Right forelimb (tissue), 1 donor: ENCODE measurements around the gene PITPNM3.
"Not testable (repeated sequence)": the region's sequence is repeated elsewhere in the genome, so short reads cannot be mapped to it uniquely, and the experiment has no call there.

ENCODE experiments used
- DNase-seq: peaks from one replicate; pipeline ENCODE4 v3.0.0-alpha.2; 2018

Gene PITPNM3

DNA sequence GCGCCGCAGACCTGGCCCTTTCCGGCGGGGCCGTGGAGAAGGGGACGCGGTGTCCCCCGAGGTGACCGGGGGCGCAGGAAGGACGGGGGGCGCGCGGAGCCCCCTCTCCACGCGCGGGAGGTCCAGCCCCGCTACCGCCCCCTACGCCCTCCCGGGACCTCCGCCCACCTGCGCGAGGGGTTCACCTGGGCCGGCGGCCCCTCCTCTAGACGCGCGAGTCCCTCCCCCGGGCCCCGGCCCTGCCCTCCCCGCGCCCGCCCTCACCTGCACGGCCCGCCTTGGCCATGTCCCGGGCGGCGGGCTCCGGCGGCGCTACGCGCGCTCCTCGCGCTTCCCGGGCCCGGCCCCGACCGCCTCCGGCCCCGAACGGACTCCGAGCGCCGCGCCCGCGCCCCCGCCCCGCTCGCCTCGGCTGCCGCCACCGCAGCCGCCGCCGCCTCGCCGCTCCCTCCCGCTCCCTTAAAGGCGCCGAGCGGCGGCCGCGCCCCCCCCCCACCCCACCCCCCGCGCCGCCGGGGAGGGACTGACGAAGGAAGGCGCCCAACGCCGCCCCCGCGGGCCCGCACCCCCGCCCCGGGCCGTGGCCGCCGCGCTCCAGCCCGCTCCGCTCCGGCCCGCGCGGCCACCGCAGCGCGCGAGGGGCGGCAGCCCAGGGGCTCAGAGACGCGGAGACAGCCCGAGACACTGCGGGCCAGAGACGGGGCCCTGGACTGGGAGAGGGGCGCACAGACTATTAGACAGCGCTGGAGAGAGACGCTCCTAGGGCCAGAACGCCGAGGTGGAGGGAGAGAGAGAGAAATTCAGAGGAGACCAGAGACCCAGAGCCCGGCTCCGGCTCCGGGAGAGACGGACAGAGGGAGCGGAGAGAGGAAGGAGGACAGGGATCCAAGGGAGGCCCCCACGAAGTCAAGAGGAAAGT is at the start of gene PITPNM3:
TSS of gene PITPNM3 (minus strand) at position 435 of the 919 bp plus-strand sequence. CDS start at position 286, 149 bp downstream.
- DNase-seq = no peak

DNA sequence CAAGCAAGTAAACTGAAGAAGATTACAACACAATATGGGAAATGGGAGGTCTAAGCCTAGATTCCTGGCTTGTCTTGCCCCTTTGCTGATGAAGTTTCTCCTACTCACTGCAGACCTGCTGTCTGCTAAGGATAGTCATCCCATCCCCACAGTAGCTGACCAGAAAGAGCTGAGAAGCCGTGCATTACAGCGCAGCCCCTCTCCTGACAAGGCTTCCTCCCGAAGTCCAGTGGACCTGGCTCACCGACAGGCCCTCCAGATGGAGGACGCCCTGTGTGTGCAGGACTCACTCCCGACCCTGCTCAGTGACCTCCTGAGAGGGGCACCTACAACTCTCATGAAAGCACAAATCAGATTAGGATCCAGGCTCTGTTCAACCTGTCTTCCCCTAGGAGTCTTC is 48.8 kb upstream of the PITPNM3 start:
- no peak for DNase-seq

- DNase-seq = no peak
Measured at GRCh38 chr17:6603744-6604325, 47.5 kb upstream of the PITPNM3 start.

GRCh38 chr17:6602141-6602540 is 45.8 kb upstream of the PITPNM3 start:
- no peak for DNase-seq

GRCh38 chr17:6599364-6599763 is 43.0 kb upstream of the PITPNM3 start:
- DNase-seq = no peak

DNA sequence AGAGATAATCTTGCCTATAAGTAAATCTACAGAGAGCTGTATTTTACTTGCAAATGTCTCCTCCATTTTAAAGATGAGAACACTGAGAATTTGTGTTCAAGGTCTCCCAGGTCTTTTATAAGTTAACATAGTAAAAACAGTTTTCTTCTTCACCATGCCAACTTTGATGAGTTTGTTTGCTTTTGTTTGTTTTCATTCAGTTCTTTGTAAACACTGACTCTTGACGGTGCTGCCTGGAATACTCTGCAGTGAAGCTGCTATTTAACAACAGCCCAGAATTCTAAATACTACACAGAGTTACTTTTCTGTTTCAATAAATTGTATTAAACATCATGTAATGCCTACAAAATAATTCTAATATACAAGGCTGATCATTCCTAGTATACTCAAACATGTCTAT is 41.4 kb upstream of the PITPNM3 start:
- no peak for DNase-seq

DNA sequence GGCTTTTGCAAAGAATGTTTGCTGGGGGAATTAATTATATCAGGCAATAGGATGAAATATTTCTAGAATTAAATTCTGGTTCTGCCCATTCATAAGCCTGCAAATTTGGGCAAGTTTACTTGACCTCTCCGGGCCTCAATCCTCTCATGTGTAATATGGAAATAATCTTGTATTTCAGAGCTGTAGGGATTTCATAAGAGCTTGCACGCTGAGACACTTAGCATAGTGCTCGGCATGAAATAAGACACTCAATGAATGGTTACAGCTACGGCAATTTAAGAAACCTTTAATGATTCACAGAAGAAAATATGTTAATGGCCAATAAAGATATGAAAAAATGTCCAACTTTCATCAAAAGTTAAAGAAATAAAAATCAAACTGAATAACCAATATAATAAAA is 40.6 kb upstream of the PITPNM3 start:
- no peak for DNase-seq

- DNase-seq = no peak
Measured at GRCh38 chr17:6596511-6596910, 40.2 kb upstream of the PITPNM3 start.

DNA sequence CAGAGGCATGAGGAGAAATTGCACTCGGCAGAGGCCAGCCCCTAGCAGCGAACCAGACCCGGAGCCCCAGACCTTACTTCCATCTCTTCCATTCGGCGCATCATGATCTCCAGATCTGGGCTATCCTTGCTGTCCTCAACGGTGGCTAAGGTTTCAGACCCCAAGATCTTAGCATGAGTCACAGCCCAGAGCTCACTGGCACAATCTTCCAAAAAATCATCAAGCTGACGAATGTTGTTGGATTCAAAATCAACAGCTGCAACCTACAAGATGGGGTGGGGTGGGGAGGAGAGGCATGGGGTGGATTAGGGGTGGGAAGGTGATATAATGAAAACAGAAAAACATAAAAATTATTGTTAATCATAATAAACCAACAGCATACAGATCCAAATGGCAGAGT is 39.7 kb upstream of the PITPNM3 start:
- DNase-seq = no peak

- not testable (repeated sequence) for DNase-seq
Measured at GRCh38 chr17:6593371-6593770, 37.0 kb upstream of the PITPNM3 start.

DNA sequence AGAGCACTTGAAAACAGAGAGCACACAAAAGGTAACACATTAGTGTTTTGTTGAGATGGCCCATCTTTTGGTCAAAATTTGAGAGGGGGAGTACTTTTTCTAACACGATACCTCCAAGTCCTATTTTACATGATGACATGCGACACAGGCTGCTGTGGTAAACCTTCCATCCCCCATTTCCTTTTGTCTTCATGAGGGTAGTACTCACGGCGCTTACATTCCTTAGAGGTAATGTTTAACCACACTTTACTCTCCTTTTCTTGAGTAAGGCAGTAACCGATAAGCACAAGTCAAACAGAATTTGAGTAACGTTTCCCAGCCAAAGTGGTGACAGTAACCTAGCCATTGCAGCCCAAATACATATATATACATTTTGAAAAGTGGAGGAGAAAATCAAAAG is 35.8 kb upstream of the PITPNM3 start:
- DNase-seq = no peak

GRCh38 chr17:6591599-6592158 is 35.3 kb upstream of the PITPNM3 start:
- no peak for DNase-seq

DNA sequence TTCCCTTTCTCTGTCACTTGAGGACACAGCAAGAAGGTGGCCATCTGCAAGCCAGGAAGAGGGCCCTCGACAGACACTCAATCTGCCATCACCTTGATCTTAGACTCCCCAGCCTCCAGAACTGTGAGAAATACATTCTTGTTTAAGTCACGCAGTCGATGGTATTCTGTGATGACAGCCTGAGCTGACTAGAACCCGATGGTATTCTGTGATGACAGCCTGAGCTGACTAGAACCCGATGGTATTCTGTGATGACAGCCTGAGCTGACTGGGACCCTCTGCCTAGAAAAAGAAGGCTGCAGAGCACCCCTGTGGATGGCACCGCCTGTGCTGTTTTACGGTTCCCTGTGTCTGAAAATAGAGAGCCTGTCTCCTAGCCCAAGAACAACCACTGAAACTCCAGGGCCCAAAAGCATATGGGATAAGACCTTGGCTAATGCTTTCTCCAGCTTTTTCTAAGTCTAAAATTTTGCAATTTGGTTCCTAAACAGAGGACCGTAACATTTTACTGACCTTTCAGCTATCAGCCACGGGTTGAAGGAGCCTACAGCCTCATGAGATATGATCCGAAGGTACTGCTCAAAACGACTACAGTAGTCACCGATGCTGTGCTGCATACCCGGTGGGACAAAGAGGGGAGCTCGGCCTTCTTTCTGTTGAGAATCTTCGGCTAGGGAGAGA is 33.1 kb upstream of the PITPNM3 start:
- no peak for DNase-seq

GRCh38 chr17:6588165-6588564 is 31.8 kb upstream of the PITPNM3 start:
- no peak for DNase-seq

- no peak for DNase-seq
Measured at GRCh38 chr17:6587310-6587709, 31.0 kb upstream of the PITPNM3 start.

DNA sequence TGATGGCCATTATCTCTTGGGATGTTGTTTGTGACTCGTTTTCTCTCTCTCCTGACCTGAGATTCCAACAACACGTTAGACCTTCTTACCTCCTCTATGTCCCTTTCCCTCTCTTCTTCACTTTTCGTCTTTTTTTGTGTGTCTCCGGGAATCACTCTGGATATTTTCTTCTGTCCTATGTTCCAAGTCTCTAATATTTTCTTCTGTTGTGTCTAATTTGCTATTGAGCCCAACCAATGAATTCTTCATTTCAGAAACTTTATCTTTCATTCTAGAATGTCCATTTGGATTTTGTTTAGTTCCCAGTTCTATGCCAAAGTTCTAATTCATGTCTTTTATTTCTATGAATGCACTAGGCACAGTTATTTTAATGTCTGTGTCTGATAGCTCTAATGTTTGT is 27.1 kb upstream of the PITPNM3 start:
- DNase-seq = no peak

GRCh38 chr17:6580625-6581024 is 24.3 kb upstream of the PITPNM3 start:
- no peak for DNase-seq

DNA sequence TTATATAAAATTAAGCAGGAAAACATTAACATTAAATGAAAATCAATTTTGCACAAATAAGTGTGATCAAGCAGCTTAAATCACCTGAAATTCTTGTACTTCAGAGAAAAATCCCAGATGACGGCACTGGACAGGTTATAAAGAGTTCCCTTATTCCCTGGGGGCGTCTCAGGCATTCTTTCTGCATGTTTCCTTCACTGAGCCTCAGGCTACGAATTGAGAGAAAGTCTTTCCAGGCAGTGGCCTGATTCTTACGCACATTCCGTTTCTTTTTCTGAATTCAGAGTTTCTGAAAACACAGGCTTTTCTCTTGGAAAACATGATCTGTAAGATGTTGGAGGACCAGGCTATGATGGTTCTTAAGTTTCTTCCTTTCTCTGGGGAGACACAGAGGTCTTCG is 22.1 kb upstream of the PITPNM3 start:
- DNase-seq = no peak

- DNase-seq = no peak
Measured at GRCh38 chr17:6577686-6578263, 21.4 kb upstream of the PITPNM3 start.

DNA sequence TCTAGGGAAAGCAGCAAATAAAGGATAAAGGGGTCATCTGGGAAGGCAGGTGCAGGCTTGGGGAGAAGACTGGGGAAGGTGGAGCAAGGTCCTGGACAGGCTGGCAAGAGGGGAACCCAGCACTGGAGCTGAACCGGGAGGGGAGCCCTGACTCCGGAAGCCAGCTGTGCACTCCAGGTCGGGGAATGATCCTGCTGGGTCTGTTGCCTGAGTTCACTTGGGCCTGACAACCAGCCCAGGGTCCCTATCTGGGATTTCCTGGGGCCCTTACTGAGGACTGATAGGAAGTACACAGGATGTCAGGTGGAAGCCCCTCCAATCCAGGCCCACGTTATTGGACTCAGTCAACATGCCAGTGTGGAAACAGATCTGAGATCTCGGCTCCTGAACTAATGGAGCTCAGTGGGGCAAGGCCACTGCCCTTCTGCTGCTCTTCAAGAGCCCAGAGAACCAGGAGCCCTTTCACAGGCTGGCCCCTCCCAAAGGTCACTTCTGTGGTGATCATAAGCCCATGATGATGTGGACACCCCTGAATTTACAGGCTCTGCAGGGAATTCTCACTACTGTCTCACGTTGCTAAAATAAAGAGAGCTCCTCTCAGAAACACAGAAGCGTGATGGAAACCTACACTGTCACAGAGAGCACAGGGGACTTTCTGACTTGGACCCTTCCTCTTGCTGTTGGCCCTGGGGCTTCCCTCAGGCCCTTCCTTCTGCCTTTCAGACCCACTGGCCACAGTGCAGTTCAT is 19.9 kb upstream of the PITPNM3 start:
- no peak for DNase-seq

DNA sequence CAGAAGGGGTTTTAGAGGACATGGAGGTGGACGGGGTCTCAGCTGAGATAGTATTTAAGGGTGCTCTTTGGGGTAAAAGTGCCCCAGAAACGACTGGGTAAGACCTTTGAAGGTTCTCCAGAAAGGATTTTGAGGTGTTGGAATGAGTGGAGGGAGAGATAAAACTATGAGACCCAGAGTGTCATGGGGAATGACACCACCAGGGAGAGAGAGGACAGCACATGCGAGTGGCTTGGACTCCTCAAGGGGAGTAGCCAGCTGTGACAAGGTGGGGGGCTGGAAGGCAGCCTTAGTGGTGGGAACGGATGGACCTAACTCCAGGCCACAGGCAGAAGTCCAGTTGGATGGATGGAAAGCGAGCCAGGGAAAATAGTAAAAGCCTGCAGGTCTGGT is 19.2 kb upstream of the PITPNM3 start:
- no peak for DNase-seq
